Left ventricle myocardium inferior (tissue), 1 donor: ENCODE data around the gene FOXN4. TPM values are rescaled to one million over a fixed set of nuclear protein-coding genes. Genes with fewer than 3 reads are reported as not detected.
"Not testable (repeated sequence)": the region's sequence is repeated elsewhere in the genome, so short reads cannot be mapped to it uniquely, and the experiment has no call there.

Experiments used
- DNase-seq: peaks from one replicate; pipeline ENCODE4 v3.0.0-alpha.2; 2020
- H3K27ac ChIP-seq: fragments of 200-600 bp; replicated peaks from 2 replicates; pipeline ENCODE4 v1.8.0; 2021
- H3K27me3 ChIP-seq: fragments of 200-600 bp; 2 replicates; pipeline ENCODE4 v1.8.0; 2021; ENCODE audit warnings: low read depth
- H3K36me3 ChIP-seq: fragments of 200-600 bp; 2 replicates; pipeline ENCODE4 v1.8.0; 2021
- H3K4me1 ChIP-seq: fragments of 200-600 bp; 2 replicates; pipeline ENCODE4 v1.8.0; 2021
- H3K4me3 ChIP-seq: fragments of 200-600 bp; 2 replicates; pipeline ENCODE4 v1.8.0; 2021; ENCODE audit warnings: mild to moderate bottlenecking, moderate library complexity
- H3K9me3 ChIP-seq: fragments of 200-600 bp; replicated peaks from 2 replicates; pipeline ENCODE4 v1.8.0; 2021
- intact Hi-C: fragments of 100-400 bp; cut with micrococcal nuclease; formaldehyde crosslinking; loops from one replicate; pipeline ENCODE4 v1.11.0; 2022
- total RNA-seq: library from RNA; stranded (reverse); fragmentation: NEBNext Ultra II Directional; extraction: Animal tissue kit (Norgen Biotek cat#: 25700); gene quantifications from one replicate; pipeline ENCODE4 v1.2.1, GENCODE V29; 2021
- TF ChIP-seq, protein P1 (sequence below): fragments of 200-600 bp; IDR thresholded peaks from 2 replicates; pipeline ENCODE4 v1.8.0; 2021; ENCODE audit warnings: antibody characterized with exemption, mild to moderate bottlenecking, borderline replicate concordance
- donor health status: DM: no; HTN: yes; CAD: no; lungs with severe emphysema.

FOXN4 gene
- total RNA-seq, 1 donor from 2014 or later = not detected

DNA sequence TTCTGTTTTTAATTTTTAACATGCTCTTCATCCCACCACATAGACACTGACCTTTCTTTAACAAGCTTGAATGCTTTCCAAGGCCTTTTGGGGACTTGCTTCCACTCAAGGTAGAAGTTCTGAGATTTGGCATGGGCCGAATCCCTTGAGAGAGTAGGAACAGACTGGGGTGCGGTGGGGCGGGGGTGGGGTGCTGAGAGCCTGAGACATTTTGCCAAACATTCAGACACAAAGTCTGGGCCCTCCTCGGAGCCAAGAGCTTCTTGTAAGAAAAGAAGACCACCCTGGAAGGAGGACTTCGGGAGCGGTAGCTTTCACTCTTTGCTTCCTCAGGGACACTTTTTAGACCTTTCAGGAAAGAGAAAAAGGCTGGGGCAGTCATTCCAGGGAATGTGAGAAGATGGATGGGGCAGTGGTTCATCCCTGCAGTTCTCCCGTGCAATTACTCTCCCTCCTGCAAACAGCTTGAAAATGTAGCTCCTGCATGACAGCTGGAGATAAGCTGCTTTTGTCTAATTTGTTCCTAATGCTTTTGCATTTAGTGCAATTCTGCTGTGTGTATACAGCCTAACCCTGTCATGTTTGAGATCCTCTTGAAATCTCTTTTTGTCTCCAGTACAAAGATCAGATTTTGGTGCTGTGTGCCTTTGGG is 22.3 kb upstream of the FOXN4 start:
- no peaks in the 10 kb centered on the region for H3K36me3 ChIP-seq
- TF ChIP-seq, protein P1, sequence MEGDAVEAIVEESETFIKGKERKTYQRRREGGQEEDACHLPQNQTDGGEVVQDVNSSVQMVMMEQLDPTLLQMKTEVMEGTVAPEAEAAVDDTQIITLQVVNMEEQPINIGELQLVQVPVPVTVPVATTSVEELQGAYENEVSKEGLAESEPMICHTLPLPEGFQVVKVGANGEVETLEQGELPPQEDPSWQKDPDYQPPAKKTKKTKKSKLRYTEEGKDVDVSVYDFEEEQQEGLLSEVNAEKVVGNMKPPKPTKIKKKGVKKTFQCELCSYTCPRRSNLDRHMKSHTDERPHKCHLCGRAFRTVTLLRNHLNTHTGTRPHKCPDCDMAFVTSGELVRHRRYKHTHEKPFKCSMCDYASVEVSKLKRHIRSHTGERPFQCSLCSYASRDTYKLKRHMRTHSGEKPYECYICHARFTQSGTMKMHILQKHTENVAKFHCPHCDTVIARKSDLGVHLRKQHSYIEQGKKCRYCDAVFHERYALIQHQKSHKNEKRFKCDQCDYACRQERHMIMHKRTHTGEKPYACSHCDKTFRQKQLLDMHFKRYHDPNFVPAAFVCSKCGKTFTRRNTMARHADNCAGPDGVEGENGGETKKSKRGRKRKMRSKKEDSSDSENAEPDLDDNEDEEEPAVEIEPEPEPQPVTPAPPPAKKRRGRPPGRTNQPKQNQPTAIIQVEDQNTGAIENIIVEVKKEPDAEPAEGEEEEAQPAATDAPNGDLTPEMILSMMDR = no peak
- H3K4me3 ChIP-seq = no peak overlapping the region
- DNase-seq = no peak
- no peaks in the 10 kb centered on the region for H3K9me3 ChIP-seq
- H3K4me1 ChIP-seq = no peaks in the 10 kb centered on the region
- no peak overlapping the region for H3K27ac ChIP-seq
- intact Hi-C loops = no loop called here
- peaks cover 8% of the 10 kb centered on the region for H3K27me3 ChIP-seq

DNA sequence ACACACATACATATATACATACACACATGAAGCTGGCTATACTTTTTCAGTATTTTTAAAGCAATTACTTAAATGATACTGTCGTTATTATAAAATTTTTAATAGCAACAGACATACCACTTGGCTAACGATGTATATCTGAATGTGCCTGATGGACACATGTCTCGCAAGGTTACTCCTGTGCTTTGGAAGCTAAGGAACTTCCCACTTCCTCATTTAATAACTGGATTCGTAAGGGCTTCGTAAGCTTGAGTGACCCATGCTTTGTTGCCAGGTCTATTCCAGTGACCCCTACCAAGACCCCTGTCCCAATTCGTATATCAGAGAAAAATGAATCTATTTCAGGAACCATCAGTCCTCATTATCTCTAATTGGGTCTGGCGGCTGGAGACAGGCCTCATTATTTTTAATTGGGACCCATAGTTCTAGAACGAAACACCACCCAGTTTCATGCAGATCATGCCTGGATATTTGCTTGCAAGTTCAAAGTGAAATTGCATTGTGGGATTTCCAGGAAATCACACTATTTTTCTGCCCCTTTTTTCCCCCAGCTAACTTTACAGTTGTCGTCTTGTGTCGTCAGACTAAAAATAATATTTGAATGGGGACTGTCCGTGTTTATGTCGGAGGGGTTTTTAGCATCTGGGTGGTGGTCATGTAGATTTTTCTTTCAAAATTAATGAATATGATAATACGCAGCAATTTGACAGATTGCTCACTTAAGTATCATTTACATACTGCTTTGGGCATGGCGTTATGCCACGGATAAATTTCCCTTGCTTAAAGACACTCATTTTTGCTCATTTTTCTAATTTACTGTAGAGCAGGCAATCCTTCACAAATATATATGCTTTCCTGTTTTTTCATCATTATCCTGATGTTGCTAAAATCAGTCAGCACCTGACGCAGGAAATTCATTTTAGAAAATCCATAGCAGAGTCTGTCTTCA is 21.5 kb upstream of the FOXN4 start:
- no peak for DNase-seq
- no peaks in the 10 kb centered on the region for H3K4me1 ChIP-seq
- H3K27me3 ChIP-seq = peaks cover 13% of the 10 kb centered on the region
- TF ChIP-seq, protein P1 = no peak
- H3K36me3 ChIP-seq = no peaks in the 10 kb centered on the region
- H3K9me3 ChIP-seq = no peaks in the 10 kb centered on the region
- H3K27ac ChIP-seq = no peak overlapping the region
- no peak overlapping the region for H3K4me3 ChIP-seq
- intact Hi-C loops = no loop called here

DNA sequence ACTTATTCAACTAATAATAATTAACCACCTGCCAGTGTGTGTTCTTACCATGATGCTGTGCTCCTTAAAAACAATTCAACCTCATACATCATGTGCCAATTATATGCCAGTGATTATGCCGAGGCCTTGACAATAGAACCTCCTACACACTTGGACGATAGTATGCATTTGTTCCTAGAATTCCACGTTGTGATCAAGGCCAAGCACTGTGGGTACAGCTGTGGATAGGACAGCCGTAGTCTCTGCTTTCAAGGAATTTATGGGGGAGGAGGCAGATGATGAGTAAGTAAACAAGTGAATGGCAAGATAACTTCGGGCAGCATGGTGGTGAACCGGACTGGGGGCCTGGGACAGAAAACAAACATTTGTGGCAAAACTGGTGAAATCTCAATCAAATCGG is 20.6 kb upstream of the FOXN4 start:
- TF ChIP-seq, protein P1 = no peak
- no peak for DNase-seq
- no peaks in the 10 kb centered on the region for H3K9me3 ChIP-seq
- H3K4me1 ChIP-seq = no peaks in the 10 kb centered on the region
- H3K27ac ChIP-seq = no peak overlapping the region
- intact Hi-C loops = no loop called here
- H3K36me3 ChIP-seq = no peaks in the 10 kb centered on the region
- no peak overlapping the region for H3K4me3 ChIP-seq
- peaks cover 13% of the 10 kb centered on the region for H3K27me3 ChIP-seq

DNA sequence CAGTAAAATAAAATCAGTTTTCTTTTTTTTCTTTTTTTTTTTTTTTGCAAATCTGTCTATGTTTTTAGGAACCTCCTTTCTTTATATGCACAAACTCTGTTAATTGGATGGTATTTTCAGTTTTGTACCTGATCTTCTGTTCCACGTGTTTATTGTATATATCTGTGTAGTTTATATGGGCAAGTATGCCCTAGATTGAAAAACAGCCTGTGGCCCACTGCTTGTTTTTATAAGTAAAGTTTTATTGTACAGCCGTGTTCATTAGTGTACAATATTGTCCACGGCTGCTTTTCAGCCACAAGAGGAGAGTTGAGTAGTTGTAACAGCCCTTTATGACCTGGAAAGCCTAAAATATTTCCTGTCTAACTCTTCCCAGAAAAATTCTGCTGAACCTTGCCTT is 19.9 kb upstream of the FOXN4 start:
- intact Hi-C loops = no loop called here
- H3K36me3 ChIP-seq = no peaks in the 10 kb centered on the region
- no peak overlapping the region for H3K4me3 ChIP-seq
- TF ChIP-seq, protein P1 = no peak
- no peaks in the 10 kb centered on the region for H3K4me1 ChIP-seq
- H3K27ac ChIP-seq = no peak overlapping the region
- H3K27me3 ChIP-seq = peaks cover 15% of the 10 kb centered on the region
- no peak for DNase-seq
- no peaks in the 10 kb centered on the region for H3K9me3 ChIP-seq

DNA sequence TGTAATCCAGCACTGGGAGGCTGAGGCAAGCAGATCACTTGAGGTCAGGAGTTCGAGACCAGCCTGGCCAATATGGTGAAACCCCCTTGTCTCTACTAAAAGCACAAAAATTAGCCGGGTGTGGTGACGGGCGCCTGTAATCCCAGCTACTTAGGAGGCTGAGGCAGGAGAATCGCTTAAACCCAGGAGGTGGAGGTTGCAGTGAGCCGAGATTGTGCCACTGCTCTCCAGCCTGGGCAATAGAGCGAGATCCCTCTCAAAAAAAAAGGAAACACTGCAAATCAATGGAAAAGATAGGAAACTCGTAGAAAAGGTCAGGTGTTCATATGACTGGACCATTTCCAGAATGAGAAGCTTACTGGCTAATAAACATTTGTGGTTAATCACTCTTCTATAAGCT is 12.2 kb upstream of the FOXN4 start:
- H3K27ac ChIP-seq, intact Hi-C loops, H3K36me3 ChIP-seq, H3K9me3 ChIP-seq, H3K4me3 ChIP-seq, H3K4me1 ChIP-seq, DNase-seq: not testable (repeated sequence)
- peaks cover 63% of the 10 kb centered on the region for H3K27me3 ChIP-seq
